Fibroblast of peridontal ligament (primary cell): Measurements from ENCODE around the gene NBEAL2.
"Not testable (repeated sequence)": the region's sequence is repeated elsewhere in the genome, so short reads cannot be mapped to it uniquely, and the experiment has no call there.

Experiments used
- DNase-seq: peaks from one replicate; pipeline ENCODE4 v3.0.0-alpha.2; 2010; ENCODE audit errors: extremely low read depth

Gene NBEAL2

GRCh38 chr3:47037302-47037701 lies 57.8 kb downstream of the NBEAL2 start:
- not testable (repeated sequence) for DNase-seq

DNA sequence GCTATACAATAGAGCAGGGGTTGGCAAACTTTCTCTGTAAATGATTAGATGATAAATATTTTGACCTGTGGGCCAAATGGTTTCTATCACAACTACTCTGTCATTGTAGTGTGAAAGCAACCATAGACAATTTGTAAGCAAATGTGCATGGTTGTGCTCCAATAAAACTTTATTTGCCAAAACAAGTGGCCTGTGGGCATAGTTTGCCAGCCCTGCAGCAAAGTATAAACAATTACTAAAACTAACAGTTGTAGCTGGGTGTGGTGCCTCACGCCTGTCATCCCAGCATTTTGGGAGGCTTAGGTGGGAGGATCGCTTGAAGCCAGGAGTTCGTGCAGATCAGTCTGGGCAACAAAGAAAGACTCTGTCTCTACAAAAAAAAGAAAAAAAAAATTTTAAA lies 61.6 kb downstream of the NBEAL2 start:
- DNase-seq = no peak

DNA sequence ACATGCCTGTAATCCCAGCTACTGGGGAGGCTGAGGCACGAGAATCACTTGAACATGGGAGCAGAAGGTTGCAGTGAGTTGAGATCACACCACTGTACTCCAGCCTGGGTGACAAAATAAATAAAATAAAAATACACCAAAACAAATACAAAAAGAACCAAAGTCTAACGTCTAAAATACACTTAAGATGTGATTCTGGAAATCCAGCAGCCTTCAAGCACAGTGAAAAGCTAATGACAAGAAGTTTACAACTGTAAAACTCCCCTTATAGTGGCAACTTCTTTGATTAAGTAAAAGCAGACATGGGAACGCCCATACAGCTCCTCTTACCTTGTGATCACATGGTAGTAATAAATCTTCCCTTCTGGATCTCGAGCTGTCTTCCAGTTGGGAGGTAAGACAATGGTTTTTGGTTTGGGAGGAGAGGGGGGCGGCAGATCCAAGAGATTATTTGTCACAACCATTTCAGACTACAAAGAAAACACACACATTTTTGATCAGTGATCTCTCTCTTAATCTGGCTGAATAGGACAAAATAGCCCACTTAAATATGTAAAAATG lies 62.8 kb downstream of the NBEAL2 start:
- DNase-seq = no peak

- DNase-seq = no peak
These were observed 67.6 kb downstream of the NBEAL2 start for GRCh38 chr3:47047069-47047468.

DNA sequence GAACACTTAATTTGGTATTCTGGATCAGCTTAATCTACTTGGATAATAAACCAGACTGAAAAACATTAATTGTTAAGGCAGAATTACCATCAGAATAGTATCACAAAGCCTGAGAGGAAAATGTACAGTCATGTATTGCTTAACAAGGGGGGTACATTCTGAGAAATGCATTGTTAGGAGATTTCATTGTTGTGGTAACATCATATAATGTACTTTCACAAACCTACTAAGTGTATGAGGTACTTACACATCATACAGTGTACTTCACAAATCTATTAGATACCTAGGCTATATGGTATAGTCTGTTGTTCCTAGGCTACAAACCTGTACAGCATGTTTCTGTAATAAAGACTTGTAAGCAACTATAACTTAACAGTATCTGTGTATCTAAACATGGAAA lies 68.2 kb downstream of the NBEAL2 start:
- DNase-seq = no peak

DNA sequence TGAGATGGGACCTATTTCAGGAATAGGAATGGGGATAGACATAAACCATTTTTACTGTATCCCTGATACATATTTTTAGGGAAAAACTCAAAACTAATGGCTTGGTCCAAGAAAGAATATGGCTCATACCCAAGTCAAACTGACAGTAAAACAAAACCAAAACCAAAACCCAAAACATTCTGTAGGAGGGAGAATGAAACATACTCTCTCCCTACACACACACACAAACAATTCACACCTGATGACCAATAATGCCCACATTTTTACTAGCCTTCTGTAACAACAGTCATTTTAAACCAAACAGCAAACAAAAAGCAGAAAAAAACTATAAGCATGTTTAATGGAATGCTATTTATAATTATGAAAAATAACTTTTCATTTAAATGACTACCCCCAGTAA lies 74.9 kb downstream of the NBEAL2 start:
- peak; percentile 43 for DNase-seq

DNA sequence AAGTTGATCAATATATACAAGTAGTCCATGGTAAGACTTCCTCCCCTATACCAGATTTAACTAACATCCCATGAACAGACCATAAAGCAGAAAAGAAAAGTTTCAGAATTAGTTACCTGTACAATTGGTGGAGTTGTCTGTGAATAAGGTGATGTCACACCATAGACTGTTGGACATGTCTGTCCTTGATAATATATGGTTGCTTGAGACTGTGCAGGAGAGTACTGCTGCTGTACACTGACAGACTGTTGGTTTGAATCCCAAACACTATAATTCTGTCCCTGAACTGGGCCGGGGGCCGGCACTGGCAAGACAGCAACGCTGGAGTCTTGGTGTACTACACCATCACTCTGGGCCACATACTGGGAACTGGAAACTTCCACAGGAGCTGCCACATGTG lies 77.2 kb downstream of the NBEAL2 start:
- DNase-seq = no peak

DNA sequence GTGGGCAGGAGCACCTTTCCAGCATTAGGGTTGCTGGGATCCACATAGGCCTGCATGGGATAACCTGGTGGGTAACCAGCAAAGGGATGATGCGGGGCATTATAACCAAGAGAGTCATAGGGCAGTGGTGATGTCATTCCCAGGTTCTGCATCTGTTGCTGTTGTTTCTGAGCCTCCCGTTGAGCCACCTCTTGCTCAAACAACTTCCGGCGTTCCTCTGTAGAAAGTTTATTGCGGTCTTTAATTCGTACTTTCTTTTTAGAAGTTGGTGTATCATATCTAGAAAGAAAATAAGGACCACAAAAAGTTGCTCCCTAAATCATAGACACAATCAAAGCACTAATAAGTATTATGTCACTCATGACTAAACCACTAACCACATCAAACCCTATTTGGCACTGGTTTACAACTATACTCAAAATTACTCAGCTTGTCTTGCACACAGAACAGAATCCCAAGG lies 77.8 kb downstream of the NBEAL2 start:
- peak; percentile 45 for DNase-seq
